ENCODE data around the gene NUP93. TPM values are rescaled to one million over a fixed set of nuclear protein-coding genes. Genes with fewer than 3 reads are reported as not detected.

The NUP93 gene
- polyA plus RNA-seq, 1 of the 3 experiments (the other 2 are of a cell fraction) = 43.1 TPM

- Histone ChIP-seq H3K4me3 (ENCODE audit: low read depth in 2 of 2, low read length in 1 of 2) (no peak overlapping the region), H3K9me2 (no peaks in the 10 kb centered on the region), H4K20me1 (ENCODE audit: insufficient read depth) (no peaks in the 10 kb centered on the region), H2AFZ (ENCODE audit: low read depth) (no peak overlapping the region), H3K36me3 (replicated peaks in 1 of 2; ENCODE audit: control insufficient read depth in 1 of 2, insufficient read depth in 2 of 2, low read length in 1 of 2) (no peaks in the 10 kb centered on the region), H3K79me2 (ENCODE audit: insufficient read depth) (no peaks in the 10 kb centered on the region), H3K9me3 (no peaks in the 10 kb centered on the region), H3F3A (replicated peaks; ENCODE audit: insufficient read depth) (no peaks in the 10 kb centered on the region), H3K4me2 (no peak overlapping the region), H3K4me1 (ENCODE audit: control insufficient read depth in 1 of 2, insufficient read depth in 2 of 2, low read depth in 1 of 2, low read length in 1 of 2) (peaks cover 0 to 27% of the 10 kb centered on the region in 2 experiments; a peak in 1 of 4 replicates), H3K27ac (ENCODE audit: low read depth in 2 of 2, low read length in 1 of 2) (no peak overlapping the region), H3K9ac (no peak overlapping the region), H3K27me3 (ENCODE audit: insufficient read depth) (no peaks in the 10 kb centered on the region)
- no peak for TF ChIP-seq TEAD4 (IDR thresholded peaks at IDR 0.05; ENCODE audit: borderline replicate concordance, insufficient read depth)
- no peak for TF ChIP-seq FOXJ3 (CRISPR knock-in tag; IDR thresholded peaks at IDR 0.05)
- TF ChIP-seq GATA2 (CRISPR knock-in tag; IDR thresholded peaks at IDR 0.05) = no peak
- no peak for TF ChIP-seq PBX3 (IDR thresholded peaks at IDR 0.05)
- TF ChIP-seq MXI1 (IDR thresholded peaks at IDR 0.05; ENCODE audit: low read depth, low read length) = no peak
- no peak for TF ChIP-seq RCOR1 (IDR thresholded peaks at IDR 0.05; ENCODE audit: low read length)
- no peak for TF ChIP-seq EP300 (IDR thresholded peaks at IDR 0.05; ENCODE audit: borderline replicate concordance in 1 of 2, low read depth in 1 of 2, low read length in 1 of 2)
- TF ChIP-seq ZBTB33 (IDR thresholded peaks at IDR 0.05; ENCODE audit: borderline replicate concordance, low read depth) = no peak
- no peak for TF ChIP-seq USF1 (IDR thresholded peaks at IDR 0.05; ENCODE audit: borderline replicate concordance, low read depth)
- no peak for TF ChIP-seq YY1 (IDR thresholded peaks at IDR 0.05; ENCODE audit: low read depth)
- ChIA-PET CTCF (interaction anchor here (0.9 to 5.1 kb wide), 12 partner anchors 10 to 180 kb away, joined by 3 to 56 read pairs (median 10); partner anchors contain the start of gene HERPUD1), POLR2A (interaction anchor here (1.1 kb wide), 1 partner anchor 68 kb away, joined by 3 read pairs; no protein-coding TSS in a partner anchor)
- no peak for DNase-seq
- WGBS (ENCODE audit: low lambda C conversion rate) = 85% methylated on average over 8 of the region's 13 CpGs
Measured at GRCh38 chr16:56865394-56866062, 135.6 kb downstream of the NUP93 start.
